ENCODE results near the gene TP73. TPM values are rescaled to one million over a fixed set of nuclear protein-coding genes. Genes with fewer than 3 reads are reported as not detected.

TP73 gene
- total RNA-seq, 1 donor from 2014 or later: 3.6 TPM

GRCh38 chr1:3774276-3774945 is 122.1 kb downstream of the TP73 start:
- no peak for DNase-seq
- Histone ChIP-seq H3K27me3 (ENCODE audit: low read depth) (no peaks in the 10 kb centered on the region), H3K4me3 (no peak overlapping the region), H3K27ac (no peak overlapping the region), H3K36me3 (peaks cover 8% of the 10 kb centered on the region), H3K4me1 (peaks cover 41% of the 10 kb centered on the region), H3K9me3 (no peaks in the 10 kb centered on the region)
- intact Hi-C loops (cut with DNase I): no loop called here
- ATAC-seq: no peak
- no peak for TF ChIP-seq CTCF (IDR thresholded peaks at IDR 0.05)

- H3K36me3 ChIP-seq: peaks cover 14% of the 10 kb centered on the region
- TF ChIP-seq CTCF (IDR thresholded peaks at IDR 0.05): no peak
- H3K27me3 ChIP-seq (ENCODE audit: low read depth): no peaks in the 10 kb centered on the region
- H3K4me1 ChIP-seq: peaks cover 41% of the 10 kb centered on the region
- intact Hi-C loops (cut with DNase I): no loop called here
- H3K4me3 ChIP-seq: no peak overlapping the region
- no peaks in the 10 kb centered on the region for H3K9me3 ChIP-seq
- ATAC-seq (no peak), DNase-seq (peak; percentile 46)
- no peak overlapping the region for H3K27ac ChIP-seq
Observed at GRCh38 chr1:3774946-3775489, 122.7 kb downstream of the TP73 start.

GRCh38 chr1:3775490-3776230 is 123.3 kb downstream of the TP73 start:
- peak in 1 of 2 donors; percentile 2 for ATAC-seq
- intact Hi-C loops (cut with DNase I): no loop called here
- Histone ChIP-seq H3K4me1 (peaks cover 41% of the 10 kb centered on the region), H3K27ac (no peak overlapping the region), H3K9me3 (no peaks in the 10 kb centered on the region), H3K36me3 (peaks cover 21% of the 10 kb centered on the region), H3K27me3 (ENCODE audit: low read depth) (no peaks in the 10 kb centered on the region), H3K4me3 (no peak overlapping the region)
- peak; percentile 14 for TF ChIP-seq CTCF (IDR thresholded peaks at IDR 0.05)
- peak; percentile 77 for DNase-seq

- Histone ChIP-seq H3K4me3 (no peak overlapping the region), H3K4me1 (peaks cover 39% of the 10 kb centered on the region), H3K27ac (no peak overlapping the region), H3K27me3 (ENCODE audit: low read depth) (no peaks in the 10 kb centered on the region), H3K9me3 (no peaks in the 10 kb centered on the region), H3K36me3 (peaks cover 28% of the 10 kb centered on the region)
- no peak for DNase-seq
- no peak for TF ChIP-seq CTCF (IDR thresholded peaks at IDR 0.05)
- intact Hi-C loops (cut with DNase I): no loop called here
- no peak for ATAC-seq
Observed at GRCh38 chr1:3776231-3776961, 124.1 kb downstream of the TP73 start.

GRCh38 chr1:3777078-3777547 is 124.8 kb downstream of the TP73 start:
- intact Hi-C loops (cut with DNase I): no loop called here
- DNase-seq: no peak
- Histone ChIP-seq H3K9me3 (no peaks in the 10 kb centered on the region), H3K27me3 (ENCODE audit: low read depth) (no peaks in the 10 kb centered on the region), H3K36me3 (peaks cover 35% of the 10 kb centered on the region), H3K4me1 (peaks cover 32% of the 10 kb centered on the region), H3K27ac (no peak overlapping the region), H3K4me3 (no peak overlapping the region)
- TF ChIP-seq CTCF (IDR thresholded peaks at IDR 0.05): no peak
- ATAC-seq: no peak

Measured in lower lobe of right lung (tissue), 2 donors.